Spleen (tissue), 7 donors: ENCODE results near the gene TRIML1.

ENCODE experiments used
- CTCF ChIP-seq, 11 experiments: fragments of 200-600 bp in 7 of 11; fragments of 450-650 bp in 4 of 11; sonication (generic) in 4 of 11; IDR thresholded peaks in 8 of 11; conservative IDR thresholded peaks in 3 of 11; 1 replicate in 7 of 11; 2 replicates in 4 of 11; pipeline versions ENCODE4 v1.4.0 to v1.8.0; 2016 to 2021; ENCODE audit warnings: antibody characterized with exemption in 11 of 11, inconsistent platforms in 4 of 11, mild to moderate bottlenecking in 1 of 11
- POLR2AphosphoS5 ChIP-seq, 3 donors: sonication (generic); formaldehyde crosslinking; IDR thresholded peaks; one replicate each; pipeline ENCODE4 v1.5.1; 2017; ENCODE audit warnings: antibody characterized with exemption in 3 of 3
- donor health status: DM: no; HTN: no; CAD: no; lungs with moderate emphysema.
- donor health status: DM: no; HTN: no; CAD: no.
- donor health status: DM: no; HTN: no; CAD: no.

GRCh38 chr4:188132232-188132631, 7.0 kb upstream of the TRIML1 start:
- TF ChIP-seq CTCF (IDR thresholded peaks at IDR 0.05 in 8 of 11, conservative IDR thresholded peaks at IDR 0.05 in 3 of 11) (no peak), POLR2AphosphoS5 (IDR thresholded peaks at IDR 0.05) (no peak)
